ENCODE results near the gene CPED1. TPM values are rescaled to one million over a fixed set of nuclear protein-coding genes. Genes with fewer than 3 reads are reported as not detected.

The CPED1 gene
- total RNA-seq, 1 donor from 2014 or later, result 0.09 TPM

DNA sequence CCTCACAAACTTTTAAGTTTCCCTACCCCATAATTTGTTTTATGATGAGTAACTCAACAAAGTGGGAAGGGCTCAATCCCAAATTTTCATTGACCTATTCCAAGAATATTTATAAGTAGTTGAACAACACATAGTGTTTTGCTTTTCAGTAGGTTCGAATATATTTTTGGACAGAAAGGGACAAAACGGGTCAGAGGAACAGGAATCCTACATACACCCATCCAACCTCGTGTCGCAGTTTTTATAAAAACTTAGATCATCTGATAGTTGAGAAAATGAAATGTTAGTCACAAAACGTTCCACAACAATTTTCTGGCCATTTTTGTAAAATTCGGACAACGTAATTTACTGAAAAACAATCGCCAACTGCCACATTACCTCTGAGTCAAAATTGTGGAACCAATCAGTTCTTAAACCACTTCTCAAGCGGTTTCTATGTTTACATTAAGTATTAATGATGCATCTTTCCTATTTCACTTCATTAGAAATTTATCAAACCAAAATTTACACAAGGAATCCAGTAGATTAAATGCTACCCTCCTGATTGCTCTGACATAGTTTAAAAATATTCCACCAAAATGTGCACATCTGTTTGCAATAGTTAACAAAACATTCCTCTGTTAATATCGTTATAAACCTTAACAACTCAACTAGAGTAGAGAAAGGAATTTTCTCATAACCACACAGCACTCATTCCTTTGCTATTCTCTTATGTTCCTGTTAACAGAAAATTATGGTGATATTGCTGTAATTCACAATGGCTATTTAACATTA, 346.6 kb downstream of the CPED1 start:
- Mint-ChIP-seq H3K27me3 (peaks cover 8% of the 10 kb centered on the region), H3K4me1 (peaks cover 23% of the 10 kb centered on the region), H3K36me3 (ENCODE audit: low read depth) (peaks cover 24% of the 10 kb centered on the region), H3K27ac (no peak overlapping the region), H3K4me3 (no peak overlapping the region), H3K9me3 (no peaks in the 10 kb centered on the region)
- CTCF ChIA-PET, result interaction anchor here (0.7 to 2.8 kb wide), 2 partner anchors 207 to 227 kb away, joined by 3 to 10 read pairs; no protein-coding TSS in a partner anchor
- DNase-seq, result no peak
- ATAC-seq (ENCODE audit: low read depth), result no peak
- intact Hi-C loops (cut with micrococcal nuclease), result loop anchor here (5.0 kb wide), 2 partner anchors 528 to 543 kb away; no protein-coding TSS in a partner anchor
- POLR2A ChIA-PET, result no interaction called here
- TF ChIP-seq, protein P1, sequence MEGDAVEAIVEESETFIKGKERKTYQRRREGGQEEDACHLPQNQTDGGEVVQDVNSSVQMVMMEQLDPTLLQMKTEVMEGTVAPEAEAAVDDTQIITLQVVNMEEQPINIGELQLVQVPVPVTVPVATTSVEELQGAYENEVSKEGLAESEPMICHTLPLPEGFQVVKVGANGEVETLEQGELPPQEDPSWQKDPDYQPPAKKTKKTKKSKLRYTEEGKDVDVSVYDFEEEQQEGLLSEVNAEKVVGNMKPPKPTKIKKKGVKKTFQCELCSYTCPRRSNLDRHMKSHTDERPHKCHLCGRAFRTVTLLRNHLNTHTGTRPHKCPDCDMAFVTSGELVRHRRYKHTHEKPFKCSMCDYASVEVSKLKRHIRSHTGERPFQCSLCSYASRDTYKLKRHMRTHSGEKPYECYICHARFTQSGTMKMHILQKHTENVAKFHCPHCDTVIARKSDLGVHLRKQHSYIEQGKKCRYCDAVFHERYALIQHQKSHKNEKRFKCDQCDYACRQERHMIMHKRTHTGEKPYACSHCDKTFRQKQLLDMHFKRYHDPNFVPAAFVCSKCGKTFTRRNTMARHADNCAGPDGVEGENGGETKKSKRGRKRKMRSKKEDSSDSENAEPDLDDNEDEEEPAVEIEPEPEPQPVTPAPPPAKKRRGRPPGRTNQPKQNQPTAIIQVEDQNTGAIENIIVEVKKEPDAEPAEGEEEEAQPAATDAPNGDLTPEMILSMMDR (IDR thresholded peaks at IDR 0.05), result no peak

DNA sequence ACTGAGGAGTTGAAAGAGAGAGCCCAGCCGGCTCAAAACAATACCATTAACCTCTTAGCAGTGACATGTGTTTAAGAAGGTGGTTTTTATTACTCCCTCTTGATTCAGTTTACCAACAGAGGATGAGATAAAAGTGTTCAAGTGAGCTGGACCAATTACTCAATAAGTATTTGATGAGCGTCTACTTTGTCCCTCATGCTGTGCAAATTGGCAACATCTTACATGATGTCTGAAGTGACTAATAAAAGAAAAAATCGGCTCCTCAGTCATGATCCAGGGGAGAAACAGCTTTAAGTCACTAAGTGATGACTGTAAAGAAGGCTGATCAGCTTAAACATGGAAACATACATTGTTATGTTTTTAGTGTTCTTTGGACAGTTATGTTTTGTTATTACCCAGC, 348.1 kb downstream of the CPED1 start:
- ATAC-seq (ENCODE audit: low read depth) (no peak), DNase-seq (no peak)
- ChIA-PET CTCF (interaction anchor here (0.7 to 2.9 kb wide), 15 partner anchors 13 to 544 kb away, joined by 3 to 30 read pairs (median 4); no protein-coding TSS in a partner anchor), POLR2A (interaction anchor here (0.6 kb wide), 1 partner anchor 386 kb away, joined by 5 read pairs; the partner anchor contains the start of gene ING3)
- intact Hi-C loops (cut with micrococcal nuclease), result loop anchor here (5.0 kb wide), 2 partner anchors 529 to 544 kb away; no protein-coding TSS in a partner anchor
- H3K27ac Mint-ChIP-seq, result peak overlapping the region; percentile 50
- H3K27me3 Mint-ChIP-seq, result peaks cover under 1% of the 10 kb centered on the region
- peaks cover 10% of the 10 kb centered on the region for H3K4me1 Mint-ChIP-seq
- H3K9me3 Mint-ChIP-seq, result no peaks in the 10 kb centered on the region
- TF ChIP-seq, protein P1 (IDR thresholded peaks at IDR 0.05), result no peak
- peaks cover 27% of the 10 kb centered on the region for H3K36me3 Mint-ChIP-seq (ENCODE audit: low read depth)
- H3K4me3 Mint-ChIP-seq, result no peak overlapping the region

DNA sequence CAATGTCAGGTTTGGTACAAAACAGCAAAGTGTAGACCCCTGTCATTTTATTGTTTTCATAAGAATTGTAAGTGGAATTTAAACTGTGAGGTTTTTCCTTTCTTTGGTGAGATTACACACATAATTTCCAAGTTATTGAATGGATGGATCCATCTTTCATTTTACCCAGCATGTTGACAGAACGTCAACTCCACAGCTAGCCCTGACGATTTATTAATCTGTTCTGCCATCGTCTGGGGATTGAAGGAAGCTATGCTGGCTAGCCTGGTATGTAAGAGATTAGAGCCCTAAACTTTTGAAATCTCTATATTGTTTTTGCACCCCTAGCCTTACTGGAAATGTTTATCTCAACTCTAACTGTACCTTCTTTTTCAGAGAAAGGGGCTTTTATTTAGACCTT, 348.9 kb downstream of the CPED1 start:
- ATAC-seq (ENCODE audit: low read depth) (peak; percentile 72), DNase-seq (no peak)
- no peak overlapping the region for H3K4me3 Mint-ChIP-seq
- H3K4me1 Mint-ChIP-seq, result peaks cover 9% of the 10 kb centered on the region
- TF ChIP-seq, protein P1 (IDR thresholded peaks at IDR 0.05), result no peak
- peaks cover 35% of the 10 kb centered on the region for H3K36me3 Mint-ChIP-seq (ENCODE audit: low read depth)
- intact Hi-C loops (cut with micrococcal nuclease), result loop anchor here (1.0 to 5.0 kb wide), 5 partner anchors 174 to 545 kb away; no protein-coding TSS in a partner anchor
- H3K9me3 Mint-ChIP-seq, result no peaks in the 10 kb centered on the region
- CTCF ChIA-PET, result interaction anchor here (0.9 to 2.9 kb wide), 15 partner anchors 10 to 545 kb away, joined by 3 to 30 read pairs (median 4); no protein-coding TSS in a partner anchor
- POLR2A ChIA-PET, result interaction anchor here (1.0 to 1.3 kb wide), 2 partner anchors 229 to 387 kb away, joined by 3 read pairs; partner anchors contain the start of gene ING3
- peak overlapping the region; percentile 41 for H3K27ac Mint-ChIP-seq
- no peaks in the 10 kb centered on the region for H3K27me3 Mint-ChIP-seq

DNA sequence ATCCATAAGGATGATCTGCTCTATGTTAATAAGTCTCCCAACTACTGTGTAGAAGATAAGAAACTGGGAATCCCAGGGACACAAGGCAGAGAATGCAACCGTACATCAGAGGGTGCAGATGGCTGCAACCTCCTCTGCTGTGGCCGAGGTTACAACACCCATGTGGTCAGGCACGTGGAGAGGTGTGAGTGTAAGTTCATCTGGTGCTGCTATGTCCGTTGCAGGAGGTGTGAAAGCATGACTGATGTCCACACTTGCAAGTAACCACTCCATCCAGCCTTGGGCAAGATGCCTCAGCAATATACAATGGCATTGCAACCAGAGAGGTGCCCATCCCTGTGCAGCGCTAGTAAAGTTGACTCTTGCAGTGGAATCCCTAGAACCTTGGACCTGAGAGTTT, 350.6 kb downstream of the CPED1 start:
- DNase-seq (no peak), ATAC-seq (ENCODE audit: low read depth) (no peak)
- Mint-ChIP-seq H3K27me3 (no peaks in the 10 kb centered on the region), H3K4me1 (peaks cover 13% of the 10 kb centered on the region), H3K27ac (no peak overlapping the region), H3K9me3 (no peaks in the 10 kb centered on the region), H3K4me3 (no peak overlapping the region), H3K36me3 (ENCODE audit: low read depth) (peaks cover 41% of the 10 kb centered on the region)
- TF ChIP-seq, protein P1 (IDR thresholded peaks at IDR 0.05), result no peak
- CTCF ChIA-PET, result interaction anchor here (2.9 kb wide), 1 partner anchor 212 kb away, joined by 30 read pairs; no protein-coding TSS in a partner anchor
- intact Hi-C loops (cut with micrococcal nuclease), result loop anchor here (5.0 kb wide), 2 partner anchors 532 to 547 kb away; no protein-coding TSS in a partner anchor
- POLR2A ChIA-PET, result no interaction called here

DNA sequence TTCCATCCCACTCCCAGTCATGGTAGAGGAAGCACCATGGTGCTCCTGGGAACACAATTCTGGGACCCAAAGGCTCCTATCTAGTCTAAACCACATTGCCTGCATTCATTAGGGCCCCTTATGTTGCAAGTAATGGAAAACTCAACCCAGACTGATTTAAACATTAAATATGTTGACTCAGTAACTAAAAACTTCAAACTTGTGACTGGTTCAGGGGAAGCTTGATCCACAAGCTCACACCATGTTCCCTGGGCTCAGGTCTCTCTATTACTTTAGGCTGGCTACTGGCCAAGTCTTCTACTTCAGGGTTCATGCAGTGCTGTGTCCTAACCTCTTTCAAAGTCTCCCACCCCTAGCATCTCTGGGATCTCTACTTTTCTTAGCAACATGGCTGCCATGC, 353.4 kb downstream of the CPED1 start:
- intact Hi-C loops (cut with micrococcal nuclease), result loop anchor here (2.0 kb wide), 1 partner anchor 17 kb away; no protein-coding TSS in a partner anchor
- DNase-seq (no peak), ATAC-seq (ENCODE audit: low read depth) (no peak)
- H3K9me3 Mint-ChIP-seq, result no peaks in the 10 kb centered on the region
- H3K27me3 Mint-ChIP-seq, result no peaks in the 10 kb centered on the region
- H3K27ac Mint-ChIP-seq, result peak overlapping the region; percentile 9
- H3K4me3 Mint-ChIP-seq, result no peak overlapping the region
- CTCF ChIA-PET, result interaction anchor here (1.2 kb wide), 1 partner anchor 178 kb away, joined by 3 read pairs; no protein-coding TSS in a partner anchor
- peaks cover 50% of the 10 kb centered on the region for H3K36me3 Mint-ChIP-seq (ENCODE audit: low read depth)
- peaks cover 10% of the 10 kb centered on the region for H3K4me1 Mint-ChIP-seq
- POLR2A ChIA-PET, result interaction anchor here (0.7 kb wide), 1 partner anchor 134 kb away, joined by 5 read pairs; no protein-coding TSS in a partner anchor
- TF ChIP-seq, protein P1 (IDR thresholded peaks at IDR 0.05), result no peak
